Lower leg skin (tissue), 4 donors: ENCODE results near the gene JAGN1. TPM values are rescaled to one million over a fixed set of nuclear protein-coding genes. Genes with fewer than 3 reads are reported as not detected.
A peak's percentile ranks its signal among the peaks of the same experiment; 100 is the strongest.

ENCODE experiments used
- DNase-seq, 2 donors: peaks; one replicate each; pipeline ENCODE4 v3.0.0-alpha.2; 2019; ENCODE audit warnings: low spot score in 2 of 2
- H3K4me3 ChIP-seq: fragments of 200-600 bp; sonication (generic); 2 replicates; pipeline ENCODE4 v1.5.1; 2017; ENCODE audit warnings: mild to moderate bottlenecking, low read depth; ENCODE audit not compliant: poor library complexity, severe bottlenecking
- CTCF ChIP-seq, 3 donors: fragments of 450-650 bp; IDR thresholded peaks; one replicate each; pipeline ENCODE4 v1.5.1; 2016; ENCODE audit warnings: antibody characterized with exemption in 3 of 3, mild to moderate bottlenecking in 3 of 3, moderate library complexity in 2 of 3
- POLR2A ChIP-seq, 2 donors: fragments of 450-650 bp; IDR thresholded peaks; one replicate each; pipeline ENCODE4 v1.6.1; 2016 to 2017; ENCODE audit warnings: antibody characterized with exemption in 2 of 2, mild to moderate bottlenecking in 1 of 2, moderate library complexity in 1 of 2
- WGBS, 2 donors: methylation state at CpG; one replicate each; pipeline ENCODE4 v1.1.5; 2018; 5-methylcytosine and 5-hydroxymethylcytosine counted together
- intact Hi-C: fragments of 100-400 bp; cut with DNase I; formaldehyde crosslinking; loops from one replicate; pipeline ENCODE4 v1.15.0; 2023; ENCODE audit warnings: low total_unique reads
- total RNA-seq, 4 donors: library from RNA; depleted of rRNA; stranded (reverse); fragments of >200 nt; gene quantifications; one replicate each; pipeline ENCODE4 v1.1.0, GENCODE V29; 2016

Gene JAGN1
- total RNA-seq, 4 donors from 2014 or later, result 39.2 to 70.6 (median 51.0) TPM

- TF ChIP-seq POLR2A (IDR thresholded peaks at IDR 0.05) (no peak), CTCF (IDR thresholded peaks at IDR 0.05) (no peak)
- intact Hi-C loops, result loop anchor here (10.0 kb wide), 1 partner anchor 64 kb away; no protein-coding TSS in a partner anchor
- WGBS, 2 donors, result 91 to 93% methylated on average over 8 of the region's 8 CpGs
- no peak overlapping the region for H3K4me3 ChIP-seq
- DNase-seq, result no peak
Observed at GRCh38 chr3:9918261-9919038, 28.0 kb downstream of the JAGN1 start.

GRCh38 chr3:9928158-9928557 is 37.7 kb downstream of the JAGN1 start:
- TF ChIP-seq POLR2A (IDR thresholded peaks at IDR 0.05) (no peak), CTCF (IDR thresholded peaks at IDR 0.05) (no peak)
- DNase-seq, result no peak
- intact Hi-C loops, result no loop called here
- H3K4me3 ChIP-seq, result no peak overlapping the region
- WGBS, 2 donors, result 92 to 94% methylated on average over 10 to 18 of the region's 23 CpGs

- intact Hi-C loops, result no loop called here
- no peak overlapping the region for H3K4me3 ChIP-seq
- no peak for DNase-seq
- 91% methylated on average over 4 of the region's 4 CpGs for WGBS, 2 donors
- TF ChIP-seq POLR2A (IDR thresholded peaks at IDR 0.05) (no peak), CTCF (IDR thresholded peaks at IDR 0.05) (no peak)
Observed at GRCh38 chr3:9930804-9931418, 40.5 kb downstream of the JAGN1 start.

- TF ChIP-seq CTCF (IDR thresholded peaks at IDR 0.05) (no peak), POLR2A (IDR thresholded peaks at IDR 0.05) (no peak)
- 1 to 3% methylated on average over 11 to 13 of the region's 13 CpGs for WGBS, 2 donors
- H3K4me3 ChIP-seq, result no peak overlapping the region
- DNase-seq, result no peak
- intact Hi-C loops, result no loop called here
Observed at GRCh38 chr3:9932535-9932842, 42.1 kb downstream of the JAGN1 start.

GRCh38 chr3:9932843-9933560 is 42.6 kb downstream of the JAGN1 start:
- TF ChIP-seq POLR2A (IDR thresholded peaks at IDR 0.05) (no peak), CTCF (IDR thresholded peaks at IDR 0.05) (no peak)
- intact Hi-C loops, result no loop called here
- H3K4me3 ChIP-seq, result peak overlapping the region; percentile 41
- peak; percentile 69 to 97 for DNase-seq
- 0 to 2% methylated on average over 19 to 35 of the region's 77 CpGs for WGBS, 2 donors
